ENCODE measurements around the gene SRXN1. TPM values are rescaled to one million over a fixed set of nuclear protein-coding genes. Genes with fewer than 3 reads are reported as not detected.

SRXN1 gene
- total and polyA plus RNA-seq, 2 donors (not counting 1 experiment from before 2014, with no cell fraction given): 50.5 to 91.2 TPM

GRCh38 chr20:623704-624103, 29.3 kb downstream of the SRXN1 start:
- TF ChIP-seq, protein P1, sequence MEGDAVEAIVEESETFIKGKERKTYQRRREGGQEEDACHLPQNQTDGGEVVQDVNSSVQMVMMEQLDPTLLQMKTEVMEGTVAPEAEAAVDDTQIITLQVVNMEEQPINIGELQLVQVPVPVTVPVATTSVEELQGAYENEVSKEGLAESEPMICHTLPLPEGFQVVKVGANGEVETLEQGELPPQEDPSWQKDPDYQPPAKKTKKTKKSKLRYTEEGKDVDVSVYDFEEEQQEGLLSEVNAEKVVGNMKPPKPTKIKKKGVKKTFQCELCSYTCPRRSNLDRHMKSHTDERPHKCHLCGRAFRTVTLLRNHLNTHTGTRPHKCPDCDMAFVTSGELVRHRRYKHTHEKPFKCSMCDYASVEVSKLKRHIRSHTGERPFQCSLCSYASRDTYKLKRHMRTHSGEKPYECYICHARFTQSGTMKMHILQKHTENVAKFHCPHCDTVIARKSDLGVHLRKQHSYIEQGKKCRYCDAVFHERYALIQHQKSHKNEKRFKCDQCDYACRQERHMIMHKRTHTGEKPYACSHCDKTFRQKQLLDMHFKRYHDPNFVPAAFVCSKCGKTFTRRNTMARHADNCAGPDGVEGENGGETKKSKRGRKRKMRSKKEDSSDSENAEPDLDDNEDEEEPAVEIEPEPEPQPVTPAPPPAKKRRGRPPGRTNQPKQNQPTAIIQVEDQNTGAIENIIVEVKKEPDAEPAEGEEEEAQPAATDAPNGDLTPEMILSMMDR (conservative IDR thresholded peaks at IDR 0.05 in 1 of 2, IDR thresholded peaks at IDR 0.05 in 1 of 2; ENCODE audit: low read depth in 1 of 2, low read length in 2 of 2): no peak
- TF ChIP-seq EZH2 (IDR thresholded peaks at IDR 0.05; ENCODE audit: low read length, missing control alignments): no peak
- H3K27me3 ChIP-seq (ENCODE audit: control insufficient read depth, insufficient read depth, low read length): peaks cover 7% of the 10 kb centered on the region
- H4K20me1 ChIP-seq (ENCODE audit: control insufficient read depth, extremely low read depth, insufficient read depth, low read length): no peaks in the 10 kb centered on the region

DNA sequence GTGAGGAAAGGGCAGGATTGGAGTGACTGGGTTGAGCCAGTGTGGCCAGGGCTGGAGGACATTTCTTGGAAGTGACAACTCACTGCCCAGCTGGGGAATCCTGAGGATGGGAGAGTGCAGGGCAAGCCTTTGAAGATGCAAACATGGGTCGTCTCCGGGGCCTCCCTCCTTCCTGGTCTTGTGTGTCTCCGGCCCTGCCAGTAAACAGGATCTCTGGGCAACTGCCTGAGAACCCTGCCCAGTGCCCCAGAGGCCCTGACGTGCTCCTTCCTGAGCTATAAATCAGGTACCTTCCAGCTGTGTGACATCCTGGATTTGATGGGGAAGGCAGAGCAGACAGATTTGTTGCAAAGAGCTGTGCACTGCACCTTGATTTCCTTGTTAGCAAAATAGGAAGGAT, 30.0 kb downstream of the SRXN1 start:
- H3K27me3 ChIP-seq (ENCODE audit: control insufficient read depth, insufficient read depth, low read length): peaks cover 7% of the 10 kb centered on the region
- no peaks in the 10 kb centered on the region for H3K4me1 ChIP-seq (ENCODE audit: control insufficient read depth, extremely low read depth, insufficient read depth, low read length)
- no peak for TF ChIP-seq EZH2 (IDR thresholded peaks at IDR 0.05; ENCODE audit: low read length, missing control alignments)
- TF ChIP-seq, protein P1 (conservative IDR thresholded peaks at IDR 0.05 in 1 of 2, IDR thresholded peaks at IDR 0.05 in 1 of 2; ENCODE audit: low read depth in 1 of 2, low read length in 2 of 2): no peak
- no peak overlapping the region for H3K9ac ChIP-seq (ENCODE audit: insufficient read depth, low read length)
- DNase-seq (ENCODE audit: low read depth in 2 of 2): no peak
- no peaks in the 10 kb centered on the region for H3K79me2 ChIP-seq (ENCODE audit: control insufficient read depth, insufficient read depth, low read length)
- H2AFZ ChIP-seq (ENCODE audit: low read length): no peak overlapping the region
- H3K4me2 ChIP-seq (ENCODE audit: extremely low read depth, insufficient read depth, low read length): no peak overlapping the region
- no peaks in the 10 kb centered on the region for H3K9me3 ChIP-seq (ENCODE audit: control insufficient read depth, insufficient read depth, low read depth, low read length)
- H3K4me3 ChIP-seq (replicated peaks in 1 of 4; ENCODE audit: control extremely low read depth in 1 of 4, insufficient read depth in 1 of 4, low read depth in 3 of 4, low read length in 4 of 4): no peak overlapping the region
- no peak overlapping the region for H3K27ac ChIP-seq (ENCODE audit: insufficient read depth, low read length)
- no peaks in the 10 kb centered on the region for H3K36me3 ChIP-seq (ENCODE audit: control insufficient read depth, insufficient read depth, low read length)
- no peaks in the 10 kb centered on the region for H4K20me1 ChIP-seq (ENCODE audit: control insufficient read depth, extremely low read depth, insufficient read depth, low read length)

More at GRCh38 chr20:623704-624103, 29.3 kb downstream of the SRXN1 start:
- Histone ChIP-seq H3K4me2 (ENCODE audit: extremely low read depth, insufficient read depth, low read length) (no peak overlapping the region), H3K4me3 (replicated peaks in 1 of 4; ENCODE audit: control extremely low read depth in 1 of 4, insufficient read depth in 1 of 4, low read depth in 3 of 4, low read length in 4 of 4) (no peak overlapping the region), H3K9me3 (ENCODE audit: control insufficient read depth, insufficient read depth, low read depth, low read length) (no peaks in the 10 kb centered on the region), H3K4me1 (ENCODE audit: control insufficient read depth, extremely low read depth, insufficient read depth, low read length) (no peaks in the 10 kb centered on the region), H3K79me2 (ENCODE audit: control insufficient read depth, insufficient read depth, low read length) (no peaks in the 10 kb centered on the region), H2AFZ (ENCODE audit: low read length) (no peak overlapping the region), H3K9ac (ENCODE audit: insufficient read depth, low read length) (no peak overlapping the region), H3K36me3 (ENCODE audit: control insufficient read depth, insufficient read depth, low read length) (no peaks in the 10 kb centered on the region), H3K27ac (ENCODE audit: insufficient read depth, low read length) (no peak overlapping the region)
- DNase-seq (ENCODE audit: low read depth in 2 of 2): no peak

DNA sequence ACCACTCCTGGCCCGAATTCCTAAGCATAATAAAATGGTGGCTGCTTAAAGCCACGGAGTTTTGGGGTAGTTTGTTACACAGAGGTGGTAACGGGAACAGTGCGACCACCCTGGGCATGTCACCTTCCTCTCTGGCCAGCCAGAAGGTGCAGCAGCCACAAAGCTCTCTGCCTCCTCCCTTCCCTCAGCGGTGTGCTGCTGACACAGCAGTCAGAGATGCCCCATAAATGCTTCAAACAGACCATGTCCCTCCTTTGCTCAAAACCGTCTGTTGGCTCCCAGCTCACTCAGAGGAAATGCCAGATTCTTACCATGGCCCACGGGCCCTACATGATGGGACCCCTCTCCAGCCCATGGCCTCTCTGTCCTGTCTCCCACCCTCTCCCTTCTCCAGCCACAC, 30.8 kb downstream of the SRXN1 start:
- Histone ChIP-seq H2AFZ (ENCODE audit: low read length) (no peak overlapping the region), H3K36me3 (ENCODE audit: control insufficient read depth, insufficient read depth, low read length) (no peaks in the 10 kb centered on the region), H3K27ac (ENCODE audit: insufficient read depth, low read length) (no peak overlapping the region), H3K9me3 (ENCODE audit: control insufficient read depth, insufficient read depth, low read depth, low read length) (no peaks in the 10 kb centered on the region), H3K79me2 (ENCODE audit: control insufficient read depth, insufficient read depth, low read length) (no peaks in the 10 kb centered on the region), H3K4me1 (ENCODE audit: control insufficient read depth, extremely low read depth, insufficient read depth, low read length) (no peaks in the 10 kb centered on the region), H3K27me3 (ENCODE audit: control insufficient read depth, insufficient read depth, low read length) (peaks cover 7% of the 10 kb centered on the region), H3K4me3 (replicated peaks in 1 of 4; ENCODE audit: control extremely low read depth in 1 of 4, insufficient read depth in 1 of 4, low read depth in 3 of 4, low read length in 4 of 4) (no peak overlapping the region), H4K20me1 (ENCODE audit: control insufficient read depth, extremely low read depth, insufficient read depth, low read length) (no peaks in the 10 kb centered on the region), H3K4me2 (ENCODE audit: extremely low read depth, insufficient read depth, low read length) (no peak overlapping the region), H3K9ac (ENCODE audit: insufficient read depth, low read length) (no peak overlapping the region)
- TF ChIP-seq EZH2 (IDR thresholded peaks at IDR 0.05; ENCODE audit: low read length, missing control alignments): no peak
- TF ChIP-seq, protein P1 (conservative IDR thresholded peaks at IDR 0.05 in 1 of 2, IDR thresholded peaks at IDR 0.05 in 1 of 2; ENCODE audit: low read depth in 1 of 2, low read length in 2 of 2): no peak
- no peak for DNase-seq (ENCODE audit: low read depth in 2 of 2)
